GM12865 (cell line): Measurements from ENCODE around the gene BPIFB3.

Experiments
- DNase-seq: peaks from one replicate; pipeline ENCODE4 v3.0.0; 2010; ENCODE audit warnings: low read depth
- H3K4me3 ChIP-seq: 2 replicates; pipeline ENCODE4 v1.5.1; 2011; ENCODE audit warnings: mild to moderate bottlenecking, low read depth, low read length, control low read depth
- TF ChIP-seq, protein P1 (sequence below): IDR thresholded peaks from 2 replicates; pipeline ENCODE4 v1.5.1; 2011; ENCODE audit warnings: low read length, control low read depth, low read depth, inconsistent platforms; ENCODE audit not compliant: insufficient read depth; ENCODE audit errors: missing control alignments

BPIFB3 gene

DNA sequence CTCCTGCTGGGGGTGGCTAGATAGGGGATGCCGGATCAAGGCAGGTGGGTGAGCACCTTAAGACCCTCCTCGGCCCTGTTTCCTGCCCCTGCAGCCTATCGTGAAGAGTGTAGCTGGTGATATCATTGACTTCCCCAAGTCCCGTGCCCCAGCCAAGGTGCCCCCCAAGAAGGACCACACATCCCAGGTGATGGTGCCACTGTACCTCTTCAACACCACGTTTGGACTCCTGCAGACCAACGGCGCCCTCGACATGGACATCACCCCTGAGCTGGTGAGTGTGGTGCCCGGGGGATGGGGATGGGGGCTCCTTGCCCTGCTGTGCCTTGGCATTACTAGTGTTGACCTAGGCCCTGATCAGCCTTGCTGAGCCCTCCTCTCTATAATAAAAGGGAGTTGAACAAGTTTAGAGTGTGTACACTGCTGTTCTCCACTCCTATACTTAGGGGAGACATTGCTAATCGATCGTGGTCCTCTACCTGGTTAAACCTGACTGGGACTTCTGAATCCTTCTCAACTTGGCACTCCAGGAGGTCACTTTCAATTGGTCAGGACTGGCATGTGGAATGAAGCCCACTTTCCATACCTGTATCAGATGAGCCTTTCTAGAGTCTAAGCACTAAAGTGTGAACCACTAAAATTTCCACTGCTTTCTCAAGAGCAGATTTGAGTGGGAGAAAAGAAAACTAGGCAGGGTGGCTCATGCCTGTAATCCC lies 11.0 kb downstream of the BPIFB3 start:
- DNase-seq, result no peak
- TF ChIP-seq, protein P1, sequence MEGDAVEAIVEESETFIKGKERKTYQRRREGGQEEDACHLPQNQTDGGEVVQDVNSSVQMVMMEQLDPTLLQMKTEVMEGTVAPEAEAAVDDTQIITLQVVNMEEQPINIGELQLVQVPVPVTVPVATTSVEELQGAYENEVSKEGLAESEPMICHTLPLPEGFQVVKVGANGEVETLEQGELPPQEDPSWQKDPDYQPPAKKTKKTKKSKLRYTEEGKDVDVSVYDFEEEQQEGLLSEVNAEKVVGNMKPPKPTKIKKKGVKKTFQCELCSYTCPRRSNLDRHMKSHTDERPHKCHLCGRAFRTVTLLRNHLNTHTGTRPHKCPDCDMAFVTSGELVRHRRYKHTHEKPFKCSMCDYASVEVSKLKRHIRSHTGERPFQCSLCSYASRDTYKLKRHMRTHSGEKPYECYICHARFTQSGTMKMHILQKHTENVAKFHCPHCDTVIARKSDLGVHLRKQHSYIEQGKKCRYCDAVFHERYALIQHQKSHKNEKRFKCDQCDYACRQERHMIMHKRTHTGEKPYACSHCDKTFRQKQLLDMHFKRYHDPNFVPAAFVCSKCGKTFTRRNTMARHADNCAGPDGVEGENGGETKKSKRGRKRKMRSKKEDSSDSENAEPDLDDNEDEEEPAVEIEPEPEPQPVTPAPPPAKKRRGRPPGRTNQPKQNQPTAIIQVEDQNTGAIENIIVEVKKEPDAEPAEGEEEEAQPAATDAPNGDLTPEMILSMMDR, result no peak
- H3K4me3 ChIP-seq, result no peak overlapping the region

DNA sequence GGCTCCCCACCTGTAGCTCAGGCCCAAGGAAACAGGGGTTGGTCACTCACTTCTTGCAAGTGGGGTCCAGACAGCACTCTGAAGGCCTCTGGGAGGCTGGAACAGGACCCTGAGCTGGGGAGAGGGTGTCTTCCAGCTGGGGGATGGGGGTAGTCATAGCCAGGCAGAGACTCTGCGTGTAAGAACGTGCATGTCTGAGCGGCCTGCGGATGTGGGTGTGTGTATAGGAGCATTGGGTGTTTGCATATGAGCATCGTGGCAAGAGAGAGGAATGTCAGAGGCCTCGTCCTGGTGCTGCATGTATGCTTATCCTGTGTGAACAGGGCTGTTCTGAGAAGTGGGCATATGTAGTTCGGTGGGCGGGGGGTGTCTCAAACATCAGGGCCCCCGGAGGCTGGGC lies 12.1 kb downstream of the BPIFB3 start:
- DNase-seq, result no peak
- TF ChIP-seq, protein P1, result no peak
- H3K4me3 ChIP-seq, result no peak overlapping the region

DNA sequence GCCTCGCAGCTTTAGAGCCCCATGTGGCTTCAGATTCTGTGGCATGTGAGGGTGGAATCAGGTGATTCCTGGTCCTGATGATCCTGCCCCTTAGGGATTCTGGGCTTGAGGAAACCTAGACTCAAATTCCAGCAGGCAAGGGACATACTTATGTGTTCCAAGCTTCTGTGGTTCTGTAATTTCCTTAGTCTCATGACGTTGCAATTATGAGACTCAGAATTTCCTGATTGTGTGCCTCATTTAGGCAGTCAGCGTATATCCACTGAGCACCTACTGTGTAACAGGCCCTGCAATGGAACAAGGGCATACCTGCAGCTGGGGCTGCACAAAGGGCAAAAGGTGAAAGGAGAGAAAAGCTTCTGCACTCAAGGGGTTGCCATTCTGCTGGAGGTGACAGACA lies 14.1 kb downstream of the BPIFB3 start:
- DNase-seq, result no peak
- TF ChIP-seq, protein P1, result no peak

DNA sequence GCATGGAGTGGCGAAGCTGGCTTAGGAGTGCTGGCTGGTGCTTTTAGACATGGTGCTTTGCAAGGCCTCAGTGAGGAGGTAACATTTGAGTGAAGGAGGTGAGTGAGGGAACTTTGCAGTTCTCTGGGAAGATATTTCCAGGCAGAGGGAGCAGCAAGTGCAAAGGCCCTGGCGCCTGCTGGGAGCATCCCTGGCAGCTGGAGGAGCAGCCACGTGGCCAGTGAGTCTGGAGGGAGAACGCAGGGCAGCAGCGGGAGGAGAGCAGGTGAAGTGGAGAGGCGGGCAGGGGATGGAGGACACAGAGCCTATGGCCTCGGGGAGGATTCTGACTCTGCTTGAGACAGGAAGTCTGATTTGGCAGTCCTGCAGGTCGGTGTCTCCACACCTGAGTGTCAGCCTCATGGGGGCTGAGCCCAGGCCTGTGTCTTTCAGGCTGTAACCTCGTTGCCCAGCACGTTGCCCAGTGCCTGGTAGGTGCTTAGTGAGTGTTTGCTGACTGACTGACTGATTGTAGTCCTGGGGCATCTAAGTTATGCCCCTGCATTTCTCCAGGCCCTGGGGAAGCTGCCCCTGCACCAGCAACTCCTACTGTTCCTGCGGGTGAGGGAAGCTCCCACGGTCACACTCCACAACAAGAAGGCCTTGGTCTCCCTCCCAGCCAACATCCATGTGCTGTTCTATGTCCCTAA lies 14.7 kb downstream of the BPIFB3 start:
- H3K4me3 ChIP-seq, result no peak overlapping the region
- TF ChIP-seq, protein P1, result no peak
- DNase-seq, result no peak

More for the DNA sequence above, 14.1 kb downstream of the BPIFB3 start:
- no peak overlapping the region for H3K4me3 ChIP-seq

DNA sequence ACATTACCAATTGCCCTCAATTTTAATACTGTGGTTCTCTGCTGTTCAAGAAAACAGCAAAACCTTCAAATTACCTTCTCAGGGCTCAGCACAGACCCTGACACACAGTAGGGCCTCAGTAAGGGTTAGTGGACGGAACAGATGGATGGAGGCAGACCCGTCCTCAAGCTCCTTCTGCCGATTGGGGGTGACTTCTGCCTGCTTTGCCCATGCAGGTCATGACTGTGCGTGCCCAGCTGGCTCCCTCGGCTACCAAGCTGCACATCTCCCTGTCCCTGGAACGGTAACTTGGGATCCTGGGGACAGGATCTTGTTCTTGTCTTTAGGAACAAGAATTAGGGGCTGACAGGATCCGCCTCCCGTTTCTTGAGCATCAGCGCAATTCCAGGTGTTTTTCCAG lies 16.0 kb downstream of the BPIFB3 start:
- TF ChIP-seq, protein P1, result no peak
- no peak for DNase-seq
- H3K4me3 ChIP-seq, result no peak overlapping the region

DNA sequence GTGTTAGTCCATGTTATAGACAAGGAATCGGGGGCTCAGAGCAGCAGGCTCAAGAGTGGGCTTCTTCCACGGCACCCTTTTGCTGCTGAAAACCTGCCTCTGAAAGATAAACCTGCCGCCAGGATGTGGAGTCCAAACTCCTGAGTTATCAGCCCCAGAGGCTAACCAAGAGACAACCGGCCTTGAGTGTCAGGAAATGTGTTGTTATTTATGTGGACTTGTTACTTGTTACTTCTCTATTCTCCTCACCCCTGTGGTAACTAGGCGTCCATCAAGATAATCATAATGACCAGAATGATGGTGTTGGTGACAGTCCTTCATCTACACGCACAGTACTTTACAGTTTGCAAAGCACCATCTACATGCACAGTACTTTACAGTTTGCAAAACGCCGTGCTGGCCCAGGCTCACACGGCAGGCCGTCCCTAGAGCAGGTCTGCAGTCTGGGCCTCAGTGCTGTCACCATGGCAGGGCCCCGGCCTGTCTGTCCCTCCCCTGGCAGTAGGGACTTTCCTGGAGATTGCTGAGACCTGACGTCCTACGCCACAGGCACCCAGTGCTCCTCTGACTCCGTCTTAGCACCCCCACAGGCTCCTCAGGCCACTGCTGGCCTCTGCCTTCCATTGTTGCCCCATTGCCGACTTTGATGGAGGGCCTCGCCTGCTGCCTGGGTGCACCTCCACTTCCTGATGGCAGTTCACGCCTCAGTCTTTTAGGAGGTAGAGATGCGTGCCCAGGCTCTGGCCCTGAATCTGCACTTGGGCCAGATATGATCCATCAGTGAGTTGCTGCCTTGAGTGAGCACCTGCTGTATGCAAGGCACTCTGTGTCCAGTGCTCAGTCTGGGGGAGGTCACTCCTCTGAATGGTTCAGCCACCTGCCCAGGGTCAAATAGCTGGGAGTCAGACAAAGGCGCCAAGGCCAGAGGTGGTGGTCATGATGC lies 16.7 kb downstream of the BPIFB3 start:
- TF ChIP-seq, protein P1, result no peak
- no peak overlapping the region for H3K4me3 ChIP-seq
- no peak for DNase-seq
